Medulla oblongata (tissue), 1 donor: Measurements from ENCODE around the gene PTPRU.
A peak's percentile ranks its signal among the peaks of the same experiment; 100 is the strongest.
"Not testable (repeated sequence)": the region's sequence is repeated elsewhere in the genome, so short reads cannot be mapped to it uniquely, and the experiment has no call there.

Experiments used
- DNase-seq: peaks from one replicate; pipeline ENCODE4 v3.0.0-alpha.2; 2015; ENCODE audit errors: extremely low spot score

Gene PTPRU

DNA sequence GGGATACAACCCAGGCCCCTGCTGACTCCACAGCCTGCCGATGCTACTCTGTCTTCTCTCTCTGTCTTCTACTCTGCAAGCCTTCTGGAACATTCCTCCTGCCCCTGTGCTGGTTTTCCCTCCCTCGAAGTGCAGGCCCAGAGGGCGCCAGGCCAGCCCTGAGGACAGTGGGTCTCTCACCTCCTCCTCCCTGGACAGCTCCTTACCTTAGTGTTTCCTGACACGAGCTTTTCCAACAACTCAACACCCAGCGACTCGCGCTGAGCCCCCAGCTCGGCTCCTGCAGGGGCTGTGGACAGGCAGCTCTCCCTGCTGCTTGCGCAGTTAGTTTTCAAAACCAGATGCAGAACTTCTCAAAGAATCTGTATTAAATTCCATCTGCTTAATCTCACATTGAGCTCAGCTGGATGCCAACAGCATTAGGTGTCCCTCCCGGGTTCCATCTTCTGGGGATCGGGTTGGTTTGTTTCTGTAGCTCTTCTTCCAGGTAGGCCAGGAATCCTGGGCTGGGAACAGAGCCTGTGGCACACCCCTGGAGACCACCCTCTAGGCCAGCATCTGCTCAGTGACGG, 54.2 kb downstream of the PTPRU start:
- DNase-seq: no peak

DNA sequence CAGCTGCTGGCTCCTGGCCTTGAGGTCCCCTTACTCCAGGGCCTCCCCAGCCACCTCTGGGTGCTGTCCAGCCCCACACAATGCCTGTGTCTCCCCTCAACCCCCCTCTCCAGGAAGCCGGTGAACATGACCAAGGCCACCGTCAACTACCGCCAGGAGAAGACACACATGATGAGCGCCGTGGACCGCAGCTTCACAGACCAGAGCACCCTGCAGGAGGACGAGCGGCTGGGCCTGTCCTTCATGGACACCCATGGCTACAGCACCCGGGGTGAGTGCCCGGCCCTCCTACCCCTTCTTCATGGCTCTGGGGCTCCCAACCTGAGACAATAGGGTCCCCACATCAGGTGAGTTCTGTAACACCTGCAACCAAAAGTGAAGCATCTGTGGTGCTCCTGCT, 55.4 kb downstream of the PTPRU start:
- no peak for DNase-seq

- DNase-seq: no peak
Measured at GRCh38 chr1:29292344-29292743, 56.0 kb downstream of the PTPRU start.

- no peak for DNase-seq
Measured at GRCh38 chr1:29297450-29297849, 61.1 kb downstream of the PTPRU start.

GRCh38 chr1:29298246-29298645, 61.9 kb downstream of the PTPRU start:
- DNase-seq: no peak

DNA sequence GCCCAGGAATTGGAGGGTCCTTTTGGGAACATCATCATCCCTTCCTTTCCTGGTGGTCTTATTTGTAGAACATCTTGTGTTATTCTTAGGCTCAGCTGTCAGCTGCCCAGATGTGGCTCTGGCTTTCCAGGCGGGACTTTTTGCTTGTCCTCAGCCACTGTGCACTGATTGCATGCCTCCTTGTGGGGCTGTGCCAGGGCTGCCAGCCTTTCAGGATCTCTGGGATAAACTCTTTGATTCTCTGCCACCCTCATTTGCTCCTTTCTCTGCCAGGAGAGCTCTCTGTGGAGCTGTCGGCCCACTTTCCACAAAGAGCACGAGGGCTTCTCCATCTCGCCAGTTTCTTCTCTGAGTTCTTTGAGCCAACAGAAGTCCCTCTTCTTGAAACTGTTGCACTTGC, 63.1 kb downstream of the PTPRU start:
- DNase-seq: peak; percentile 11

- DNase-seq: not testable (repeated sequence)
Measured at GRCh38 chr1:29301732-29302131, 65.4 kb downstream of the PTPRU start.

DNA sequence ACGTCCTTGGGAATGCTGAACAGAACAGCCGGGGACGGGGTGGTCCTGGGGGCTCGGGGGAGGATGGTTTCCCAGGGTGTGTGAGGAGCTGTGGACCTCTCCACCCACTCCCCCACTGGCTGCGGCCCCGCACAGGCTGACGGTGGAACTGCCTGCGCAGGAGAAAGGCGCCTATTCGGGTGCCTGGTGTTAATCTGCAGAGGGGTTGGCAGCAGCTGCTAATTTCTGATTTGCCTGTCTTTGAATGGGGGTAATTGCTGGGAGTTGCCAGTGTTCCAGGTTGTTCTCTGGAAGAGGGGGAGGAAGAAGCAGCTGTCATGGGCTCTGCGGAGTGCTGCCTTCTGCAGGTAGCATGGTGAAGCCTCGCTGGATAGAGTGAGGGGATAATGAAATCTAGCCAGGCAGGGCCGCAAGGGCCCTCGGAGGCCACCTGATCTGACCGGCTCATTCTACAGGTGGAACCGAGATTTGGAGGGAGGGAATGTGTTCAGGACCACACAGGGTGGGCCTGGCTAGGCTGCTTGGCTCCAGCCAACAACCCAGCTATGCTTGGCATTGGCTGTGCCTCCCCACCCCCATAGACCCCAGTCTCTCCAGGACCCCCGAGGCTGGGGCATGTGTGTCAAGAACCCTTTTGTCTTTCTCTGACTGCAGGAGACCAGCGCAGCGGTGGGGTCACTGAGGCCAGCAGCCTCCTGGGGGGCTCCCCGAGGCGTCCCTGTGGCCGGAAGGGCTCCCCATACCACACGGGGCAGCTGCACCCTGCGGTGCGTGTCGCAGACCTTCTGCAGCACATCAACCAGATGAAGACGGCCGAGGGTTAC, 67.1 kb downstream of the PTPRU start:
- no peak for DNase-seq

DNA sequence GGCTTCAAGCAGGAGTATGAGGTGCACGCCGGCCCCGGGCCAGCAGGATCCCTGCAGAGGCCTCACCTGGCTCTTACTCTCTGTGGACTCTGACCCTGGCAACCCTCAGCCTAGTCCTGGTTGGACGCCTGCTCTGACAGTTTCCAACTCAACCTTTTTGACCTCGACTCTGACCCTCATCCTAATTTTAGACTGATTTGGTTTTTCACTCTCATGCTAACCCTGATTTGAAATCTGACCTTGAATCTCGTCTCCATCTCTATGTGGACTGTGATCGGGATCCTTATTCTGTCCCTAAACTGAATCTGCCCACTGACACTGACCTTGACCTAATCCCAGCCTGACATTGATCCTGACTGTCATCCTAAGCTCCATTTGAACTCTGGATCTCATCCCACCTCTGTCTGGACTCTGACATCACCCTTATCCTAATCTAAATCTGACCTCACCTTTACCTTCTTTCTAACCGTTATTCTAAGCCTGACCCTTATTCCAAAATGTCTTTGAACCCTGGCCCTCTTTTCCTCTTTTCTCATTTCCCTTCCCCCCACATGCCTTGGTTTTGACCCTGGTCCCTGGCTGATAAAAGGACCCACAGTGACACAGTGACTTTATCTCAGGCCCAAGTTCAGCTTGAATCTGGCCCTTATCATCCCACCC, 67.8 kb downstream of the PTPRU start:
- DNase-seq: no peak

- DNase-seq: no peak
Measured at GRCh38 chr1:29305943-29306342, 69.6 kb downstream of the PTPRU start.

- no peak for DNase-seq
Measured at GRCh38 chr1:29306471-29307140, 70.3 kb downstream of the PTPRU start.

DNA sequence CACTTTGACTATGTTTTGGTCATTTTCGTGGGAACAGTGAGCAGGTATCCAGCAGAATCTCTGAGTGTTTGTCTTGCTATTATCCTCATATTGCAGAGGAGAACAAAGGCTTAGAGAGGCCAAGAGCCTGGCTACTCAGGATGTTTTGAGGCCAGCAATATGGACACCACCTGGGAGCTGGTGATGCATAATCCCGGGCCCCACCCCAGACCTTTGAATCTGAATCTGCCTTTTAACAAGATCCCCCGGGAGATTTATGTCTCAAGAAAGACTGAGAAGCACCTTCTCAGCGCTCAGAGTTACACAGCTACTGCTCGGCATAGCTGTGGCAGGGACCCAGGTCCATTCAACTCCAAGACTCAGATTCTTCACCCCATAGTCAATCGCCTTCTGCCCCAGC, 72.8 kb downstream of the PTPRU start:
- no peak for DNase-seq

DNA sequence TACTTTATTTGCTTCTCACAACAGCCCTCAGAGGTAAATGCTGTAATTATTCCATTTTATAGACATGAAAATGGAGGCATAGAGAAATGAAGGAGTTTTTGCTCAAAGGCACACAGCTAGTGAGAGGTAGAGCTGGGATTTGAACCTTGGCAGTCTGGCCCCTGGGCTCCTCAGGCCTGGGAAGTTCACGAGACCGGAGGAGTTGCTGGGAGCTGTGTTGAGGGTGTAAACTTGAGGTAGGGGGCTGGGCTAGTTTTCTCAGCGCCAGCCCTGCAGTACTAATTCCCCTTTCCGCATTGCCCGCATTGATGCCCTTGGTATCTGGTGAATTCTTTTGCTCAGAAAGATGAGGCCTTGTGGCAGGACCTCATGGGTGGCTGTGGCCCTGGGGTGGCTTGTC, 73.3 kb downstream of the PTPRU start:
- DNase-seq: no peak

DNA sequence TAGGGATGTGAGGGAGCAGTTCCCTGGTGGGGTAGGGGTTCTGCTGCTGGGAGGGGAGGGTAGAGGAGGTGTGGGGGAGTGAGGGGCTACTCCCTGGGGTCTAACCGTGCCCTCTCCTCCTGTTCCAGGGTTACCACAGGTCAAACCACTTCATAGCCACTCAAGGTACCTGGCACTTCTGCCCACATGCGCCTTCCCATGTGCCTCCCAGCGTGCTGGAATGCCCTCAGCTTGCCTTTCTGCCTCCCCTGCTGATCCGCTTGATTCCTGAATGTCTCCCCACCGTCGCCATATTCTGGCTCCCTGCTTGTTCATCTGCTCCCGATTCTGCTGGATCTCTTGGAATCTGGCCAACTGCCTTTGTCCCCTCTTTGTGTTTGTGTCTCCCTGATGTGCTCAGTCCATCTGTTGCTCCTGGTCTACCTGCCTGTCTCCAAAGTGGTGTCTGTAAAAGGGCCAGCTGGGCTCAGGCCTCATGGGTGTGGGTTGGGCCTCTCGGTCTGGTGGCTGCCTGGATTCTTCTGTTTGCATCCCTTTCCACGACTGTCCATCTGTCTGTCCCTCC, 74.4 kb downstream of the PTPRU start:
- no peak for DNase-seq

DNA sequence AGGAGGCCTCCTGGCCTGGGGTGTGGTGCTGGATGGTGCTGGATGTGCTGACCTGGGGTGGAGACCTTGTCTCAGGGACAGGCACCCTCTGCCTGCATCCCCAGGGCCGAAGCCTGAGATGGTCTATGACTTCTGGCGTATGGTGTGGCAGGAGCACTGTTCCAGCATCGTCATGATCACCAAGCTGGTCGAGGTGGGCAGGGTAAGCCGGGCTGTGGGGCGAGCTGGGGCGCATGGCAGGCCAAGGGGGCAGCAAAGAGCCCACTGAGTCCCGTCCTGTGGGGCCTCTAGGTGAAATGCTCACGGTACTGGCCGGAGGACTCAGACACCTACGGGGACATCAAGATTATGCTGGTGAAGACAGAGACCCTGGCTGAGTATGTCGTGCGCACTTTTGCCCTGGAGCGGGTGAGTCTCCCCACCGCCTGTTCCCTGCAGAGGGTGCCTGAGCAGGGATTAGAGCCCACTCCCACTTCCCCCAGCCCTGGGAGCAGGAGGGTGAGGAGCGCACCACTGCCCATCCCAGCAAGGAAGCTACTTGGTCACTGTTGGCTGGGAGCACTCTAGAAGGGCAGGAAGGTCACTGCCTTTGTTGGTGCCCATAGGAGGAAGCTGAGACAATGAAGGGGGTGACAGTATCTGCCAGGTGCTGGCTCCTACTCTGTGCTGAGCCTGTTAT, 75.2 kb downstream of the PTPRU start:
- no peak for DNase-seq

DNA sequence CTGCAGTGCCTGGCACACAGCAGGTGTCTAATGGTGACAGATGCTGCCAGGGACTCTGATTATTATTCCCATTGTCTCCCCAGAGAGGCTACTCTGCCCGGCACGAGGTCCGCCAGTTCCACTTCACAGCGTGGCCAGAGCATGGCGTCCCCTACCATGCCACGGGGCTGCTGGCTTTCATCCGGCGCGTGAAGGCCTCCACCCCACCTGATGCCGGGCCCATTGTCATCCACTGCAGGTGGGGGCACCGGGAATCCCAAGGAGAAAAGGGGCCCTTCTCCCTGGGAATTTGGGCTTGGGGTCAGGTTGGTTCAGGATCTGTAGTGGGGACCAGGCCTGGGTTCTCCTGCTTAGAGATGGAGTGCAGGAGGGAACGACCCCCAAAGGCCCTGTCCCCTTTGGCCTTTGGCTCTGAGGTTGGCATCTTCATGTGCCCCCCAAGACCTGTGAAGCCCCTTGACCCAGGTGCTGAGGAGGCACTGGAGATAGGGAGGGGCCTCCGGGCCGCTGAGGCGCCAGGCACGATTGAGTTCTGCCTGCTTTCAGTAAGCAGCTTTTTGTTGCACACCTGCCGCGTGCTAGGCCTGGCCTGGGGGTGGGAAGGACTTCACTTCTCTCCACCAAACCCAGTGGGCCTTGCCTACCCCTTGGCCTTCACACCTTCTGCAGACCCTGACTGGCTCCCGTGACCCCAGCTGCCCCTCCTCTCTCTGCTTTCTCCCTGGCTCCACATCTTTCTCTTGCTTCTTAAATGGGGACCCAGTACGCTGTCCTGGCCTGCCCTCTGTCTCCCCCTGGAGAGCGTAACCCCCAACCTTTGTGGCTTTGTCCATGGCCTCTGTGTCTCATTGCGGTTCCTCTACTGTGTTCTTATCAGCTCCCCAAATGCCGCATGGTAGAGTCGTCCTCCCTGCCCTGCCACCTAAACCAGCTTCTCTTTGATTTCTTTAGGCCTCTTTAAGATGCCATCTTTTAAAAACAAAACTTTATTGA, 76.4 kb downstream of the PTPRU start:
- DNase-seq: no peak

DNA sequence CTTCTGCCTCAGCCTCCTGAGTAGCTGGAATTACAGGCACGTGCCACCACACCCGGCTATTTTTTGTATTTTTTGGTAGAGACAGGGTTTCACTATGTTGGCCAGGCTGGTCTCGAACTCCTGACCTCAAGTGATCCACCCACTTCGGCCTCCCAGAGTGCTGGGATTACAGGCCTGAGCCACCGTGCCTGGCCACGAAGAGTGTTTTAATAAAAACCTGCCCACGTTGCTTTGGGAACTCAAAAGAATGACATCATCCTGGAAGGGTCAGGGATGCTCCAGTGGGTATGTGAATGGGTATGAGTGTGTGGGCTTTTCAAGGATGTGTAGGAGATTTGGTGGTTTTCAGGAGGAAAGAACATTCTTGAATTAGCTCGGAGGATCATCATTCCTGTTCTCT, 78.4 kb downstream of the PTPRU start:
- not testable (repeated sequence) for DNase-seq

- no peak for DNase-seq
Measured at GRCh38 chr1:29315262-29315661, 78.9 kb downstream of the PTPRU start.

- no peak for DNase-seq
Measured at GRCh38 chr1:29315876-29316275, 79.6 kb downstream of the PTPRU start.
